Activated effector memory CD4-positive, alpha-beta T cell treated with Interleukin-2 at 50 U/mL for 16 hours (primary cell): ENCODE data around the gene ATP5F1C.

Experiments used
- DNase-seq: peaks from one replicate; pipeline ENCODE4 v3.0.0-alpha.2; 2020

ATP5F1C gene

DNA sequence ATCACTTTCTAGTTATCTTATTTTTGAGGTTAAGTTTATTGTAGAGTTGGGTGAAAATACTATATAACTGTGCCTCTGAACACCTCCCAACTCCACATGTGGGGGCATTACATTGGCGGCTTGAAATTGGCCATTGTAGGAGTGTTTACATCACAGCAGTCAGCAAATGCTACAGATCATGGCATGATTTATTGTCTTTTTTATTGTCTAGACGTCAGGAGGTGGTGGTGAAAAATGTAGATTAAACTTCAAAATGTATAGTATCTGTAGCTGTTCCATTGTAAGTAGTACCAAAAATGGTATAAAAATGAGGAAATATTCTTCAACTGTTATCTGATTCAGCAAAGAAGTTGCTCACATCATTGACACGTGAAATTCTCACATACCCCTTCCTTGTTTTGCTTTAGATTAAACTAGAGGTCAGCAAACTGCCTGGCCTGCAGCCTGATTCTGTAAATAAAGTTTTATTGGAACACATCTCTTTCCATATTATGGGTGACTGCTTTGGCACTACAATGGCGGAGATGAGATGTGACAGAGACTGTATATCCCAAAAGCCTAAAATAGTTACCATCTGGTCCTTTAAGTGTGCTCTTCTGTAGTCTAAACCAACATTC, 65.4 kb downstream of the ATP5F1C start:
- no peak for DNase-seq

DNA sequence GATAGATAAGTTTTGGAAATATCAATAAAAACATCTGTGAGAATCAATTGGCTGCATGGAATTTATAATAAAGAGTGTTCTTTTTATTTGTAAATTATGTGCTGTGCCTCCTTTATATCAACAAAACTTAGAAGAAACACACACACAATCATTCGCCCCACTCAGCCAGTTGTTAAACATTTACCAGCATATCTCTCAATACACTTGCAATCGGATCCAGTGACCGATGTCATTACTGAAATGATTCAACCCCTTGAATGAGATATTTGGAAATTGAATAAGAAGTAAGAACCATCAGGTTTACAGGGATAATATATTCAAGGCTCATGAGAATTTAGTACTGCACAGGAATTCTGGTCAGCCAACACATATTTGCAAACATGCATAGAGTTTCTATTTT, 65.9 kb downstream of the ATP5F1C start:
- no peak for DNase-seq

DNA sequence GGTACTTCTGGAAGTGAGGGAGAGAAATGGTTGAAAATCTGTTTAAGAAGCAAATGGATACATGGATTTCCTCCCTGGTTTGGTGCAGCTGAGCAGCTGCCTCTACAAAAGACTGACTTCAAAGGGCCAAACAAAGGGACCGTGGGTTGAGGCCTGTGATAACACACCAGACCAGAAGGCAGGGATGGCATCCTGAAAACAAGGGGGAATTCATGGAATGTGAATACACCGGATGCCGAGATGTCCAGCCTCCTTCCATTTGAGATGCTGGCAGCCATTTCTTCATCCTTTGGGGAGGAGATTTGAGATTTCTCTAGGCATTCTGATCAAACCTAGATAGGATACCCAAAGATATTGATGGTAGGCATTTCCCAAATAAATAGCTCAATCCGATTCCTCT, 67.2 kb downstream of the ATP5F1C start:
- no peak for DNase-seq

DNA sequence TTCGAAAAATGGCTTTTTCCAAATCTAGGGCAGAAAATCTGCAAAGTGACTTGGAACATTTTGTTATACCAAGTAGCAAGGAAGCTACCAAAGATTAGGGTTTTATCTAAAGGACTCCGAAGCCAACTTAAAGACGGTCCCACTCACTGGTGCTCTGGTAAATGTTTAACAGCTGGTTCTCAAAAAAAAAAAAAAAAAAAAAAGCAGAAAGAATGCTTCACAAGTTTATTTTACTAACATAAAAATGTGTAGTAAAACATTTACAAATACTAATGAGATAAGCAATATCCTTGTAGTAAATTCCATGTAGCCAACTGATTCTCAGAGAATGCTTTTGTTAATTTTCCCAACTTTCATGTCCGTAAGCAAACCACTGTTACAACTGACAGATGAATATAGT, 68.7 kb downstream of the ATP5F1C start:
- no peak for DNase-seq

DNA sequence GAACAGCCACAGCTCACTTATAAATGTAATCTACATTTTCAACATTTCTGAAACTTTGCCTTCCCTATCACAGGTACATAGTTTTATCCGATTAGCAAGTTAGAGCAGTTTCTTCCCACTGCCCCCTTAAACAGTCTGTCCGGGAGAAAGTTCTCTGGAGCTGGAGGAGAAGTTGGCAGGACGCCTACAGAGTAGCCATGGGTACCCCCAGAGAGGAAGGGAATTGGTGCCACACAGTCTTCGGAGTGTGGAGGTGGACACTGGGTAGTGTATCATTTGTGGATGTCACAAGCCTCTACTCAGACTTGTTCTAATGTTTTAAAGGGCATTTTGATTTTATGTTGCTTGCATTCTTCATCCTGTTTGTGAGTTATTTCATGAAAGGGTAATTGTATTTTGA, 69.3 kb downstream of the ATP5F1C start:
- DNase-seq = no peak
